HG02973 (cell line): ENCODE results near the gene DUXA.

Source experiments
- ATAC-seq: cut with Tn5 transposase; IDR thresholded peaks from one replicate; pipeline ENCODE4 v1.9.1; 2021; ENCODE audit warnings: moderate library complexity; ENCODE audit not compliant: unreplicated experiment

The DUXA gene

DNA sequence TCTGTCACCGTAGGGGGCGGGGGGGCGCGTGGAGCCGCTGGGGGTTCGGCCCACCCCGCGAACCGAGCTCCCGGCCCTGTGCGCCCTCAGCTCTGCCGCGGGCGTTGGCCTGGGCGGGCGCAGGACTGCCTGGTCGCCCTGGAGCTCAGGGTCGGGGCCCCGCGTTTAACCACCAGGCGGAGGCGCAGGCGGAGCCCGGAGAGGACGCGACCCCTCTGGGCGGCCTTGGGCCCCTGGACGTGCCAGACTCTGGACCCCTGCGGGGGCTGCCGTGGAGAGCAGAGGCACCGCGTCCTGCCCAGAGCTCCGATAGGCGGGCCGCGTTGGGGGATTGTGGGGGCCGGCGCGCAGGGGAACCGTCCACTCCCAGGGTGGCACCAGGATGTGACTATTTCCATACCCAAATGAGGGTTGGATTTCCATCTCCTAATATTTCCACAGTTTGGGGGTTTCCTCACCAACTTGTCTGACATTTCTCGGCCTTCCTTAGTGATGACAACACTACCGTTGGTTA lies 60.5 kb downstream of the DUXA start:
- no peak for ATAC-seq

DNA sequence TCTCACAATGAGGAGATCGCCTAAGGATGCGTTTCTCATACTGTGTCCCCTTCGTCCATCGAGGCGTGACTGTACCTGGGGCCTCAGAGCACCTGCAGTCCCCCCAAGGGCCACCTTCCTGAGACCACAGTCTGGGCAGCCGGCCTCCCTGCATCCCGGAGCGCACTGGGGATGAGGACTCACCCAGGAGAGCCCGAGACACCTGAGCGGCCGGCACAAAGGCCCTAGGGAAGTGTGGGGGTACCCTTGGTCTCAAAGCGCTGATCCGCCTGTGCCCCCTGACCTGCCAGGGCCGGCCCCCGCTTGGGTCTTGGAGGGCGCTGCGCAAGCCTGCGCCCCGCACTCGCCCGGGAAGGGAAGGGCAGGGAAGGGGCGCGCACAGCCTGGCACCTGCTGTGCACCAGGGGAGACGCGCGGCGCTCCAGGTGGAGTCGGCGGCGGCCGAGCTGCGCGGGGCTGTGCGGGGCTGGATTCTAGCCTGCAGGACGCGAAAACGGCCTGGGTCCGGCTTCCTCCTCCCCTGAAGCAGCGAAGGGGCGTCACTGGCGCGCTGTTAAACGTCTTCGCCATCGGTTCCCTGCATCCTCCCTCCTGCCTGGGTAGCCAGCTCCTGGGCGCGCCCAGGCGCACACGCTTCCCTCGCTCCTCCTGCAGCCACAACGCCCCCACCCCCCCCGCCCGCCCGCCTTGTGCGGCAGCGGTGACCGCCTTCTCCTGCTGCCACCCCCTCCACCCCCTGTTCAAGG lies 61.1 kb downstream of the DUXA start:
- no peak for ATAC-seq
